Peyer's patch (tissue), 4 donors: ENCODE results near the gene NFIL3. TPM values are rescaled to one million over a fixed set of nuclear protein-coding genes. Genes with fewer than 3 reads are reported as not detected.
A peak's percentile ranks its signal among the peaks of the same experiment; 100 is the strongest.

Experiments used
- DNase-seq, 3 donors: peaks; one replicate each; pipeline ENCODE4 v3.0.0-alpha.2; 2017 to 2019
- H3K27ac ChIP-seq, 4 donors: fragments of 200-600 bp; sonication (generic); one replicate each; pipeline ENCODE4 v1.5.1; 2016 to 2019
- H3K27me3 ChIP-seq, 2 donors: fragments of 200-600 bp; sonication (generic); one replicate each; pipeline ENCODE4 v1.5.1; 2019
- H3K36me3 ChIP-seq, 3 donors: fragments of 200-600 bp; sonication (generic); one replicate each; pipeline ENCODE4 v1.5.1; 2016 to 2019
- H3K4me1 ChIP-seq, 4 donors: fragments of 200-600 bp; sonication (generic); one replicate each; pipeline ENCODE4 v1.5.1; 2016 to 2019
- H3K4me3 ChIP-seq, 4 donors: fragments of 200-600 bp; sonication (generic); 1 replicate in 3 of 4; 2 replicates in 1 of 4; pipeline ENCODE4 v1.5.1; 2016 to 2019; ENCODE audit warnings: mild to moderate bottlenecking in 1 of 4
- H3K9me3 ChIP-seq, 4 donors: fragments of 200-600 bp; sonication (generic); one replicate each; pipeline ENCODE4 v1.5.1; 2016 to 2019; ENCODE audit warnings: mild to moderate bottlenecking in 1 of 4
- CTCF ChIP-seq, 6 experiments: fragments of 450-650 bp in 4 of 6; fragments of 200-600 bp in 2 of 6; sonication (generic) in 1 of 6; IDR thresholded peaks; one replicate each; pipeline ENCODE4 v1.5.1; 2017 to 2019; ENCODE audit warnings: antibody characterized with exemption in 6 of 6, mild to moderate bottlenecking in 3 of 6, moderate library complexity in 1 of 6
- POLR2A ChIP-seq, 2 donors: fragments of 450-650 bp; IDR thresholded peaks; one replicate each; pipeline ENCODE4 v1.5.1; 2017; ENCODE audit warnings: antibody characterized with exemption in 2 of 2, mild to moderate bottlenecking in 2 of 2, moderate library complexity in 2 of 2
- total RNA-seq, 4 donors: library from RNA; depleted of rRNA; stranded (reverse); fragments of >200 nt; gene quantifications; one replicate each; pipeline ENCODE4 v1.1.0, GENCODE V29; 2016

NFIL3 gene
- total RNA-seq, 4 donors from 2014 or later = 14.0 to 31.4 (median 20.4) TPM

DNA sequence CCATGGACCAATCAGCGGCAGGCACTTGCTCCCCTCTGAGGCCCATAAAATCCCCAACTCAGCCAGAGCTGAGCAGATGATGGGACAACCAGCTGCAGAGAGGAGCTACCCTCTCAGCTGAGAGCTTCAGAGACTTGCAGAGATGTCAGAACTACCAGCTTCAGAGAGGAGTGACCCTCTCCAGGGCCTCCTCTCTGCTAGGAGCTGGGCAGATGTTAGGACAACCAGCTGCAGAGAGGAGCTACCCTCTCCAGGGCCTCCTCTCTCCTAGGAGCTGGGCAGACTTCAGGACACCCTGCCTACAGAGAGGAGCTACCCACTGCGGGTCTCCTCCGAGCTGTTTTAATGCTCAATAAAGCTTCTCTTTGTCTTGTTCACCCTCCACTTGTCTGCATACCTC, 58.9 kb downstream of the NFIL3 start:
- Histone ChIP-seq H3K36me3 (no peaks in the 10 kb centered on the region), H3K4me1 (peaks cover 0 to 8% (median 0%) of the 10 kb centered on the region in 4 donors), H3K4me3 (no peak overlapping the region), H3K9me3 (no peaks in the 10 kb centered on the region), H3K27me3 (no peaks in the 10 kb centered on the region), H3K27ac (no peak overlapping the region)
- no peak for TF ChIP-seq POLR2A (IDR thresholded peaks at IDR 0.05)
- TF ChIP-seq CTCF (IDR thresholded peaks at IDR 0.05) = no peak
- no peak for DNase-seq

- no peak for TF ChIP-seq POLR2A (IDR thresholded peaks at IDR 0.05)
- TF ChIP-seq CTCF (IDR thresholded peaks at IDR 0.05) = no peak
- Histone ChIP-seq H3K9me3 (no peaks in the 10 kb centered on the region), H3K36me3 (no peaks in the 10 kb centered on the region), H3K4me3 (no peak overlapping the region), H3K4me1 (peaks cover 0 to 12% (median 0%) of the 10 kb centered on the region in 4 donors), H3K27ac (no peak overlapping the region), H3K27me3 (no peaks in the 10 kb centered on the region)
- DNase-seq = no peak
These were observed 59.6 kb downstream of the NFIL3 start for GRCh38 chr9:91364005-91364404.

- H3K4me1 ChIP-seq = peaks cover 0 to 12% (median 0%) of the 10 kb centered on the region in 4 donors
- H3K36me3 ChIP-seq = peaks cover 0 to under 1% (median 0%) of the 10 kb centered on the region in 3 donors
- peak overlapping the region; percentile 90 to 97 (median 92) for H3K27ac ChIP-seq
- TF ChIP-seq POLR2A (IDR thresholded peaks at IDR 0.05) (no peak), CTCF (IDR thresholded peaks at IDR 0.05) (no peak)
- peak overlapping the region; percentile 90 to 100 (median 94) for H3K4me3 ChIP-seq
- H3K9me3 ChIP-seq = no peaks in the 10 kb centered on the region
- DNase-seq = no peak
- no peaks in the 10 kb centered on the region for H3K27me3 ChIP-seq
These were observed 61.5 kb downstream of the NFIL3 start for GRCh38 chr9:91362051-91362611.

DNA sequence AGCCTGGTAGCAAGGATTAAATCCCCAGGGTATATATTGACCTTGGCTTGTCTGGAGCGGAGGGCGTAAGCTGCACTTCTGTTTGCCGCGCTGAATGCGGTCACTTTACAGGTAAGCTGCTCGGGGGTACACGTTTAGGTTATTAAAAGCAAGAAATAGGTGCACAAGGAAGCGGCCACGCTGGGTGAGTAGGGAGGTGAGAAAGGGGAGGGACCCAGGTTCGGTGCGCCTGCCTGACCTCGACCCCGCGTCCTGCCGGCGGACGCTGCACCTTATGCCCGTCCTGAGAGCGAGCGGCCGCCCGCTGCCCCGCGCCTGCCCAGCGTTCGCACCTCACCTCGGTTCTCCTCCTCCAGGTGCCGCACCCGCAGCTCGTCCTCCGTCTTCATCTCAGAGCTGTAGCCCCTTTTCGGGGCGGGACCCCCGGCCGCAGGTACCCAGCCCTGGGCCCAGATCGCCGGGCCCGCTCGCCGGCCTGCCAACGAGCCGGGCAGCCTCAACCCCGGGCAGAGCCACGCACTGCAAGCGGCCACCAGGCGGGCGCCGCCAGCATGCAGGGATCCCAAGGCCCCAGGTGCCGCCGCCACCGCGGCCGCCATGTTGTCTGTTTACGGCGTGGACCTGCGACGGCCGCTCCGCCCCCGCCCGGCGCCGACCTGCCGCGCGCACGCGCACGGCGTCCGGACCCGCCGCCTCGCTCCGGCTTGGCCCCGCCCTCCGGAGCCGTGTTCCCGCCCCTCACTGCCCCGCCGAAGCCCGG, 62.2 kb downstream of the NFIL3 start, which contains the start of gene AUH:
TSS of gene AUH (minus strand) at position 628 of the 760 bp plus-strand sequence. CDS start at position 599, 29 bp downstream.
- H3K36me3 ChIP-seq = peaks cover 0 to 7% (median 0%) of the 10 kb centered on the region in 3 donors
- H3K27ac ChIP-seq = peak within 1 kb of the TSS; percentile 90 to 97 (median 92)
- peak within 1 kb of the TSS; percentile 90 to 100 (median 94) for H3K4me3 ChIP-seq
- peak; percentile 81 to 93 (median 93) for DNase-seq
- no peaks in the 10 kb centered on the region for H3K27me3 ChIP-seq
- peak in 3 of 6 experiments; percentile 2 to 33 (median 19) for TF ChIP-seq CTCF (IDR thresholded peaks at IDR 0.05)
- TF ChIP-seq POLR2A (IDR thresholded peaks at IDR 0.05) = peak; percentile 48 to 55
- peaks cover 0 to 12% (median 0%) of the 10 kb centered on the region in 4 donors for H3K4me1 ChIP-seq
- H3K9me3 ChIP-seq = no peaks in the 10 kb centered on the region

DNA sequence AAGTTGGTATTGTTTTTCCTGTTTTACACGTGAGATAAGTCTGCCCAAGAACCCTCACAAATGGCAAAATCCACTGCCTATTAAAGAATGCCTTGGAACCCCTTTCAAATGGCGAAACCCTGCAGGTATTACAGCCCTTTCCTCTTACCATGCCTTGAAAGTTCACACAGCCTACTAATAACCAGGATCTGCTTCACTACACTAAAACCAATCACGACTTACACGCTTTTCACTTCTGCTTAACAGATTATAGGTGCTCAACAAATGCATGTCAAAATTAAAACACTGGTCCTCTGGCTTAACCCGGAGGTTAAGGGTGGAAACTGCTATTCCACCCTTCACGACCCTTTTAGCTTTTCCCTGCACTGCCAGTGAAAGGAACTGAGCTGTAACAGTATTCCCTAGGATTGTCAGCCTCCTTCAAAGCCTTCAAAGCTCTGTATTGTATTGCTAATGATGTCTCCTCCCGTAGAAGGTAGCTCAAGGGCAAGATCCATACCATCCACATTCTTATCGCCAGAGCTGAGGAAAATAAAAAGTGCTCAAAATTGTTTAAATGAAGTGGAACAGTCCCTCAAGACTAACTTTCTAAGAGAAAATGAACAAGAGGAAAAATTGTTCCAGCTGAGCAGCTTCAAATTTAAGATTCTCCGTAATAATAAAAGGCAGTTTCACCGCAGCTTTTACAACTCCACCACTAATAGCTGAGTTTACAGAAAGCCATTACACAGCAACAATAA, 62.9 kb downstream of the NFIL3 start:
- no peak for TF ChIP-seq CTCF (IDR thresholded peaks at IDR 0.05)
- no peak for TF ChIP-seq POLR2A (IDR thresholded peaks at IDR 0.05)
- H3K9me3 ChIP-seq = no peaks in the 10 kb centered on the region
- no peak for DNase-seq
- no peaks in the 10 kb centered on the region for H3K27me3 ChIP-seq
- peaks cover 0 to 12% (median 0%) of the 10 kb centered on the region in 4 donors for H3K4me1 ChIP-seq
- peak overlapping the region; percentile 90 to 100 (median 94) for H3K4me3 ChIP-seq
- H3K36me3 ChIP-seq = peaks cover 0 to 9% (median 0%) of the 10 kb centered on the region in 3 donors
- peak overlapping the region; percentile 90 to 97 (median 92) for H3K27ac ChIP-seq
